Fibroblast of lung (primary cell): ENCODE data around the gene TFDP2.

ENCODE experiments used
- CTCF ChIP-seq, 2 donors: IDR thresholded peaks in 1 of 2; conservative IDR thresholded peaks in 1 of 2; 1 replicate in 1 of 2; 2 replicates in 1 of 2; pipeline ENCODE4 v1.5.1; 2011 to 2012; ENCODE audit warnings: low read length in 2 of 2, control low read depth in 1 of 2, inconsistent platforms in 1 of 2, low read depth in 1 of 2, mild to moderate bottlenecking in 1 of 2
- EZH2 ChIP-seq: IDR thresholded peaks from 2 replicates; pipeline ENCODE4 v1.5.1; 2012; ENCODE audit warnings: low read length, control low read depth, mild to moderate bottlenecking; ENCODE audit errors: missing control alignments

GRCh38 chr3:142180761-142181362 is 31.5 kb upstream of the TFDP2 start:
- TF ChIP-seq CTCF (conservative IDR thresholded peaks at IDR 0.05 in 1 of 2, IDR thresholded peaks at IDR 0.05 in 1 of 2; ENCODE audit: low read depth in 1 of 2, low read length in 2 of 2) (peak; percentile 68 to 73), EZH2 (no peak)
